Measurements from ENCODE around the gene RHOJ.

Gene RHOJ

DNA sequence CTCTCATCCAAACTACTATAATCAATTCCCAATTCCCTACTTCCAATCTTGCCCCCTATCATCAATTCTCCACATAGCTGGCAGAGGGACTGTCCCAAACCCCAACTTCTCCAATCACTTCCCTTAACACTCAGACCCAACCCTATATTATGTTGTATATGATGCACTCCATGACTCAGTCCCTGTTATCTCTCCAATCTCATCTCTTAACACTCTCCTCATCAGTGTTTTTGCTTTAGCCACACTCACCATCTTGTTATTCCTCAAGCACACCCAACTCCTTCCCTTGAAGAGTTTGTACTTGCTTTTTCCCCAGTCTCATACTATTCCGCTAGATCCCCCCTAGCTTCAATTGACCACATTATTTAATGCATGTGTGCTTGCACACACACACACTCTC lies 4.9 kb downstream of the RHOJ start:
- no peak for FAIRE-seq

DNA sequence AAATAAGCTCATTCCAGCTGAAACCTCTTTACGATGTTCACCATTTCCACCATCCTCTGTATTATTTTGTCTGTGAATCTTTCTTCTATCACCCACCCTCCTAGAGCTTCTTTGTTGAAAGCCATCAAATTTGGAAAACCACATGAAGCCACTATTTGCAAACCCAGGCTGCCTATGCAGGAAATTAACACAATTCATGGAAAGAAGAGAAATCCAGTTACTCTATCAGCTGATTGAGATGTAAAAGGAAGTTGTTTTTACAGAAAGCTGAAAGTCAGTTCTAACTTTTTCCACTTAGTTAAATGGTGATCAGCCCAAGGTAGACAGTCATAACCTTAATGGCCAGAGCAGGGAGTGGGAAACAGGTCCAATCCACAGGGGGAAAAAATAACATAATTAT lies 6.6 kb downstream of the RHOJ start:
- no peak for FAIRE-seq

- FAIRE-seq = no peak
Measured at GRCh38 chr14:63212209-63212608, 8.0 kb downstream of the RHOJ start.

DNA sequence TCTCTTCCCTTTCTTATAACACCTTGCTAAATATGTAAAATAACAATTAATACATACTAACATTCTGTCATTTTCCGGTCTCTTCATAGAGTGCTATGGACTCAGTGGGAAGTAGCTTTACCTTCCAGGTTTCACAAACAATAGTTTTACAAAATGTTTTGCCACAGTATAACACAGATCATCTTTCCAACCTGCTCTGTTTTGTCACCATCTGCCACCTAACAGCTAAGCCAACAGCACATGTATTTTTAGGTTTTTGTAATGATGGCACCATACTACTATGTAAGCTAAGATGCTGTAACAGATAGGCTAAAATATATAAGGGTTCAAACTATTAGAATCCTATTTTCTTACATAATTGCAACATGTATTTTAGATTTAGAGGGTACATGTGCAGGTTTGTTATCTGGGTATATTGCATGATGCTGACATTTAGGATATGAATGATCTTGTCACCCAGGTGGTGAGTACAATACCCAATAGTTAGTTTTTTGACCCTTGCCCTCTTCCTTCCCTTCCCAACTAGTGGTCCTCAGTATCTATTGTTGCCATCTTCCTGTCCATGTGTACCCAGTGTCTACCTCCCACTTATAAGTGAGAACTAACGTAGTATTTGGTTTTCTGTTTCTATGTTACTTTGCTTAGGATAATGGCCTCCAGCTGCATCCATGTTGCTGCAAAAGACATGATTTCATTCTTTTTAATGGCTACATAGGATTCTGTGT lies 8.7 kb downstream of the RHOJ start:
- FAIRE-seq = no peak

GRCh38 chr14:63214417-63215196 lies 10.4 kb downstream of the RHOJ start:
- no peak for FAIRE-seq

DNA sequence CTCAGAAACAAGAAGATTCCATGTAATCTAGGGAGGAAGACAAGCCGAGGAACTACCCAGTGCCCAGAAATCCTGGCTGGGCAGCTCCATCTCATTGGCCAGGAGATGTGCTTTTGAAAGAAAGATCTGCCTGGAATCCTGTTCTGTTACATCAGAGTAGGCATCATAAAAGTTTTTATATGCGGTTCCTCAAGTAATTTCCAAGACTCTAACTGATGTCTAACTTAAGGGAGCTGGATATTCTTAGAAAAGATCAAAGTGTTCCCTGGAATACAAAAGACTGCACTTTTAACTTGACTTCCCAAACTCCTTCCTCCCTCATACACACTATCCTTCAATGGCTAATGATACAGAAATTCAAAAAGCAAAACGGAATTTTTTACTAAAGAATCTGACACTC lies 16.3 kb downstream of the RHOJ start:
- no peak for FAIRE-seq

GRCh38 chr14:63223596-63223995 lies 19.4 kb downstream of the RHOJ start:
- FAIRE-seq = no peak

DNA sequence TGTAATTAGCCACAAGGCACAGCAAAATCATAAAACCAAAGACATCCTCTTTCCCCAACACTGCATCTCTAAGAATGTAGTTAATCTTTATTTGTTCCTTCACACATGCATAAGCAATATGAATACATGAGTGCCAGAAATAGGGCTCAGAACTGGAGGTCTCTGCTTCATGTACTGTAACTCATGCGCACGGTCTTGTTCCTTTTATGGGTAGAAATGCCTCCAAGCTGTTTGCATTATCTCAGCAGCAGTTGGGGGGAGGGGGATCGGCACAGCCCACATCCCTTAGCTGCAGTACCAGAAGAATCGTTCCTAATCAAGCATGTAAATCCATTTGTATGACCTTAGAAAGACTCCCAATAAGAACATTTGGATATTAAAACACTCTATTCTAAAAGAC lies 20.0 kb downstream of the RHOJ start:
- FAIRE-seq = no peak

- no peak for FAIRE-seq
Measured at GRCh38 chr14:63228217-63228616, 24.0 kb downstream of the RHOJ start.

DNA sequence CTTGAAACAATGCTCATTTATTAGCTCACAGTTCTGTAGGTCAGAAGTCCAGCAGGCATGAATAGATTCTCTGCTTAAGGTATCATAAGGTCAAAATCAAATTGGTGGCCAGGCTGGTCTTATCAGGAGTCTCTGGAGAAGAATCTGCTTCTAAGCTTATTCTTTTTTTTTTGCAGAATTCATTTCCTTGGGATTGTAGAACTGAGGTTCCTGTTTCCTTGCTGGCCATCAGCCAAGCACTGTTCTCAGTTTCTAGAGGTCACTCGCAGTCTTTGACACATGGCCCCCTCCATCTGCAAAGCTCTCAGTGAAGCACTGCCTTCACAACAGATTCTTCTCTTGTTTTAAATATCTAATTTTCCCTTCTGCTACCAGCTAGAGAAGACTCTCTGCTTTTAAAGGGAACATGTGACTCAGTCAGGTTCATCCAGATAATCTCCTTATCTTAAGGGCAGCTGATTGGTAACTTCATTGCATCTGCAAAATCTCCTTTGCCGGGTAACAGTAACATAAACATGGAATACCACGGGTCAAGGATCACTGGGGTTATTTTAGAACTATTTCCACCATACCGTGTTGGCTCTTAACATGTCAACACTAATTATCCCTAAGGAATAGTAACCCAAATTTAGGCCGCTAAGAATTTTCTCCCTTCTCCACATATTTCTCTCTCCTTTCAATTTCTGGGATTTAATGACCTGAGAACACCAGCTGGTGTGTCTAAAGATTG lies 25.3 kb downstream of the RHOJ start:
- no peak for FAIRE-seq

- no peak for FAIRE-seq
Measured at GRCh38 chr14:63231766-63232165, 27.5 kb downstream of the RHOJ start.

GRCh38 chr14:63237791-63238190 lies 33.5 kb downstream of the RHOJ start:
- FAIRE-seq = no peak

DNA sequence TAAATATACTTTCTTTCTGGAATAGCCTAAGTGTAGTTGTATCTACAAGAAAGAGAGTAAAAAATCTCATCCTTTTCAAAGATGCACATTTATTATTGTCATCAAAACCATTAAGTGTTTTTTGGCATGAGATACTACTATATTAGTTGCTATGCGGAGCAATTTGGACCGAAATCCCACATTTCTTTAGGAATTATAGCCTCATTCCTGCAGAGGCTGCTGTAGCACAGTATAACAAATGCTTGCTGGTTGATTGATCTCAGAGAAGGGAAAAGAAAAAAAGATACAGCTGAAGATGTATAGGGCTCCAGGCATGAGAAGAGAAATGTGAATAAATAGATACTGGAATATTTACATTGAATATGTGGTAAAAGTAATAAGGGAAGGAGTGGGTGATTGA lies 36.0 kb downstream of the RHOJ start:
- no peak for FAIRE-seq

DNA sequence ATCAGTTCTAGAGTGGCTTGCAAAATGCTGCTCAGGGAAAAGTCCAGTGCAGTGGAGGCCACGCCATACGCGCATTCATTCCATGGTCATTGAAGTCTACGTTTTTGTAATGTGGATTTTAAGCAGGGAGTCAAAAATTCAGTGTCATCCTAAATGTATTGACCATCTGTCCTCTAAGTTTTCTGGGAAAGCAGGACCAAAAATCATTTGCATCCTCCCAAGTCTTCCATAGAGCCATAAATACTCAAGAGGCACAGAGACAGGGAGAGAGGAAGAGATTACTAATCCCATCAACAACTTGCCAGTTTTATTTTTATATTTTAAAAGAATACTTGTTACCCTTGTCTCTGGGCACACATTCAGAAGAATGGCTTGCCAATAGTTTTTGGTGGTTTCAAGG lies 36.9 kb downstream of the RHOJ start:
- no peak for FAIRE-seq

DNA sequence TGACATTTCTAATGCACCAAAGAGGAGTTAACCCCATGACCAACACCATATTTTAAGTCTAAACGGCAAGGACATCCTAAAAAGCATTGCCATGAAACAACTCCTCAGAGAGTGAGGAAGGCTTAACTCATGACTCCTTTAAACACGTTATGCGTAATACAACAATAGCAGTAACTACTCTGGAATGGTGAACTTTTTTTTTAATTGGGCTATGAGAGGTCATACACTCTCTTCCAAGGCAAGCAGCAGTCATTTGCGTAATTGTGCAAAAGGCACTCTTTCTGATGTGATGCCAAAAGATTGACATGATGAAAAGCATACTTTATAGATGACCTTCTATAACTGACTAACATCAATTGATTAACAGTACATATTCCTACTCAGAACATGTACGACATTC lies 39.4 kb downstream of the RHOJ start:
- no peak for FAIRE-seq

DNA sequence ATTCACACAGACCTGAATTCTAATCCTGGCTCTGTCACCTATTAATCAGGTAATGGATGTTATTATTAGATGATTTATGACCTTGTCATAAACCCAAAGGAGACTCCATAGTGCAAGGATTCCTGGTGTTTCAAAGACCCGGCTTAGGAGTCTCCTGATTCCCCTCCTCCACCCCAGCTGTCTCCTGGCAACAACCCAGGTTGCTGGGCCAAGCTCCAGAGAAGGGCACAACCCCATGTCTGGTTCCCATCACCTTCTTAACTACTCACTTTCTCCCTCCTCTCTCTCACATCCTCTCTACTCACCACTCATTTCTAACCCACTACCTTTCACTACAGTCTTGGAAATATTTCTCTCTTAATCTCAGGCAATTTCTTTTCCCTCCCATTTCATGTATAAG lies 41.6 kb downstream of the RHOJ start:
- no peak for FAIRE-seq

- FAIRE-seq = no peak
Measured at GRCh38 chr14:63248211-63248610, 44.0 kb downstream of the RHOJ start.

- FAIRE-seq = no peak
Measured at GRCh38 chr14:63249092-63249491, 44.8 kb downstream of the RHOJ start.

GRCh38 chr14:63257299-63257698 lies 53.1 kb downstream of the RHOJ start:
- FAIRE-seq = no peak

- FAIRE-seq = no peak
Measured at GRCh38 chr14:63262446-63262845, 58.2 kb downstream of the RHOJ start.

DNA sequence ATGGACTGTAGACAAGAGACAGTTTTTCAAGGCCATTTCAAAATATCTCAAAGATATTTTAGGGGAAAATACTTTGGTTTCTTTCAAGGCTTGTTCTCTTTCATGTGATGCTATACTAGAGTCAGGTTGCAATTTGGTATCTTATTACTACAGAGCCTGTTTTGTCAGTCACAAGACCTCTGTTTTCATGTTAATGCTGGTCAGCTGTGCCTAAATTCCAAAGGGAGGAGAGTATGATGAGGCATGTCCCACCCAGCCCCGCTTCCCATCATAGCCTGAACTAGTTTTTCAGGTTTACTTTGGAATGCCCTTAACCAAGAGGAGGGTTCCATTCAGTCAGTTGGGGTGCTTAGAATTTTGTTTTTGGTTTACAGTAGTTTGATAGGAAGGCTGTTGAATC lies 61.9 kb downstream of the RHOJ start:
- no peak for FAIRE-seq

DNA sequence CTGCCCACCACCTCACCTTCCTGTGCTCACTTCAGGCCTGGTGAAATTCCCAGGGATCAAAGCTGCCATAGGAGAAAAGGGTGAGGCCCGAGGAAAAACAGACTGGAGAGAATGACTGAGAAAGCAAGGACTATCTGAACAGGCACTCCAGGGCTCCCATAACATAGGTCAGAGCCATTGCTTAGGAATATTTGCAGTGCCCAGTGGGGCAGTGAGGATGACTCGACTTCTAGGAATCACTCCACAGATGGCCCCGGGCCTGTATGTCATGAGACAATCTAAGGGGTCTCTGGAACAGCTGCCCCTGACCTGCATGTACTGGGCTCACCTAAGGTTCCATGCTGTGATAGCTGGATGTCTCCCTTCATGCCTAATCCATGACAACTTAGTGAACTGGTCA lies 62.9 kb downstream of the RHOJ start:
- FAIRE-seq = no peak

GRCh38 chr14:63268771-63269170 lies 64.5 kb downstream of the RHOJ start:
- no peak for FAIRE-seq

Measured in G401.6 (cell line).